Endothelial cell (in vitro differentiated cells): ENCODE measurements around the gene LMO1. TPM values are rescaled to one million over a fixed set of nuclear protein-coding genes. Genes with fewer than 3 reads are reported as not detected.

Source experiments
- DNase-seq: peaks from one replicate; pipeline ENCODE4 v3.0.0; 2021; ENCODE audit warnings: low spot score
- H3K27ac Mint-ChIP-seq: one replicate; pipeline ENCODE4 v1.8.0; 2021; ENCODE audit warnings: mixed read lengths, inconsistent platforms; ENCODE audit not compliant: unreplicated experiment
- H3K27me3 Mint-ChIP-seq: one replicate; pipeline ENCODE4 v1.8.0; 2021; ENCODE audit warnings: mild to moderate bottlenecking, moderate library complexity, mixed read lengths, inconsistent platforms; ENCODE audit not compliant: unreplicated experiment
- H3K36me3 Mint-ChIP-seq: one replicate; pipeline ENCODE4 v1.8.0; 2021; ENCODE audit warnings: mild to moderate bottlenecking, low read depth, mixed read lengths, inconsistent platforms; ENCODE audit not compliant: unreplicated experiment
- H3K4me1 Mint-ChIP-seq: one replicate; pipeline ENCODE4 v1.8.0; 2021; ENCODE audit warnings: mild to moderate bottlenecking, mixed read lengths, inconsistent platforms; ENCODE audit not compliant: unreplicated experiment
- H3K4me3 Mint-ChIP-seq: one replicate; pipeline ENCODE4 v1.8.0; 2021; ENCODE audit warnings: mild to moderate bottlenecking, mixed read lengths, inconsistent platforms; ENCODE audit not compliant: unreplicated experiment
- H3K9me3 Mint-ChIP-seq: one replicate; pipeline ENCODE4 v1.8.0; 2021; ENCODE audit warnings: mixed read lengths, inconsistent platforms; ENCODE audit not compliant: unreplicated experiment
- total RNA-seq: library from RNA; stranded (reverse); fragmentation: NEBNext Ultra II Directional; extraction: Animal tissue kit (Norgen Biotek cat#: 25700); gene quantifications from one replicate; pipeline ENCODE4 v1.2.1, GENCODE V29; 2021; ENCODE audit not compliant: unreplicated experiment
- TF ChIP-seq, protein P1 (sequence below): fragments of 200-600 bp; sonication (generic); IDR thresholded peaks from one replicate; pipeline ENCODE4 v1.5.0; 2021; ENCODE audit warnings: antibody characterized with exemption; ENCODE audit not compliant: unreplicated experiment

The LMO1 gene
- total RNA-seq, 1 donor from 2014 or later: not detected

DNA sequence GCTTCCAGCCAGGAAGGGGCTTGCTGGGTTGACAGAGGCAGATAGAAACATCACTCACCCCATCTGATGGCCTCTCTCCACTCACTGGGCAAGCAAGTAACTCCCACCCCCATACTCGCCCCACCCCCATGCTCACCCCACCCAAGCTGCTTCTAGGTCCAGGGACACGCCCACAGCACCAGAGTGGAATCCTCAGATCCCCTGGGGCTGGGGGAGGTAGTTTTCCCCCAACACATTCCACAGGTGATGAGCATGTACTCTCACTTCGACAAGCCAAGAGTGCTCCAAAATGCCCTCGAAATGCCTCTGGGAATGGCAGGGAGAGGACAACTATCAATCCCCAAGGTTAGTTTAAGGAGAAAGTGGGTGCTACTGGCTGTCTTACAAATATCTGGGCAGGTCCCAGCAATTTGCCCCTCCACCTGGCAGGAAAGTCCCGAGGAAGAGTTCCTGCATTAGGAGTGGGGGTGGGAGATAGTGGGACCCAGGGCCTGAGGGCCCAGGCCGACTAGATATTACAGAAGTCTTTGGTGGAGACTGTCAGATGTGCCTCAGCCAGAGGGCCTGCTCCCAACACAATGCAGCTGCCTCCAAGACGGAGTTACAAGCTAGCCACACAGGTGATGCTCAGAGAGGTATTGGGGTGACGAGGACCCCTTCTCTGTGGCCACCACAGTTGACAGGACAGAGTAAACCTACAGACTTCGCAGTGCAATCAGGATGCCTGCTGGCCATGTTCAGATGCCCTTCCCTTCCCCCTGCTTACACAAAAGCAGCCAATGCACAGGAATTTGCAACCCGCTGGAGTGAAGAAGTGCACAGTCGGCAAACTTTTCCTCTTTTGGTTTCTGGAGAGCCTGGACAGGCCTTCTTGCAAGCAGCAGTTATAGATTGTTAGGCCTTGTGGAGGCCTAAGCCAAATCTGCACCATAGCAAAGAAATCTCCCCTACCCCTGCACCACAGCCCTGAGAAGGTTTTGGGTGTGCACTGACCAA lies 2.9 kb upstream of the LMO1 start:
- no peak overlapping the region for H3K4me3 Mint-ChIP-seq
- peaks cover 11% of the 10 kb centered on the region for H3K4me1 Mint-ChIP-seq
- TF ChIP-seq, protein P1, sequence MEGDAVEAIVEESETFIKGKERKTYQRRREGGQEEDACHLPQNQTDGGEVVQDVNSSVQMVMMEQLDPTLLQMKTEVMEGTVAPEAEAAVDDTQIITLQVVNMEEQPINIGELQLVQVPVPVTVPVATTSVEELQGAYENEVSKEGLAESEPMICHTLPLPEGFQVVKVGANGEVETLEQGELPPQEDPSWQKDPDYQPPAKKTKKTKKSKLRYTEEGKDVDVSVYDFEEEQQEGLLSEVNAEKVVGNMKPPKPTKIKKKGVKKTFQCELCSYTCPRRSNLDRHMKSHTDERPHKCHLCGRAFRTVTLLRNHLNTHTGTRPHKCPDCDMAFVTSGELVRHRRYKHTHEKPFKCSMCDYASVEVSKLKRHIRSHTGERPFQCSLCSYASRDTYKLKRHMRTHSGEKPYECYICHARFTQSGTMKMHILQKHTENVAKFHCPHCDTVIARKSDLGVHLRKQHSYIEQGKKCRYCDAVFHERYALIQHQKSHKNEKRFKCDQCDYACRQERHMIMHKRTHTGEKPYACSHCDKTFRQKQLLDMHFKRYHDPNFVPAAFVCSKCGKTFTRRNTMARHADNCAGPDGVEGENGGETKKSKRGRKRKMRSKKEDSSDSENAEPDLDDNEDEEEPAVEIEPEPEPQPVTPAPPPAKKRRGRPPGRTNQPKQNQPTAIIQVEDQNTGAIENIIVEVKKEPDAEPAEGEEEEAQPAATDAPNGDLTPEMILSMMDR: no peak
- peaks cover 25% of the 10 kb centered on the region for H3K27me3 Mint-ChIP-seq
- H3K27ac Mint-ChIP-seq: no peak overlapping the region
- no peaks in the 10 kb centered on the region for H3K9me3 Mint-ChIP-seq
- DNase-seq: no peak
- H3K36me3 Mint-ChIP-seq: peaks cover 4% of the 10 kb centered on the region

DNA sequence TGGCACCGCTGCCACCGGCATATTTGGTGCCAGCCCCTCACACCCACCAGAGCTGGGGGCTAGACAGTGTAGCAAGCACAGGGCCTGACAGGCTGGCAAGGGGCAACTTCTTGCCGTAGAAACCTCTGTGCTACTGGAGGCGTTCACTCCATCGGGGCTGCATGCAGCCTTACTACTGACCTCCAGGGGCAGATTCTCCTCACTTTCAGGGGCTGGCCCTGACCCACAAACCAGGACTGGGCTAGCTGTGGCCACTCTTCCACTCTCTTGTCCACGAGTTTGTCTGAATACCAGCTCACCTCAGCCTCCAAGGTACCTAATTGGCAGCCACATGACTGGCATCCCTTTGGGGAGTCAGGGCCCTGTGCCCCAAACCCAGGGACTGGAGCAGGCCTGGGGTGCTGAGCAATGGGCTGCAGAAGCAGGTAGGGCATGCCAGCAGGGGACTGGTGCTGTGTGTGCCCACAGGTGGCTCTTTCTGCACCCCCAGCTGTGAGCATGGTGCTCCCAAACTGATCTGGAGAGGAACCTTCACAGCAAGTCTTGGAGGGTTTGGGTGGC lies 2.1 kb upstream of the LMO1 start:
- H3K4me3 Mint-ChIP-seq: no peak overlapping the region

DNA sequence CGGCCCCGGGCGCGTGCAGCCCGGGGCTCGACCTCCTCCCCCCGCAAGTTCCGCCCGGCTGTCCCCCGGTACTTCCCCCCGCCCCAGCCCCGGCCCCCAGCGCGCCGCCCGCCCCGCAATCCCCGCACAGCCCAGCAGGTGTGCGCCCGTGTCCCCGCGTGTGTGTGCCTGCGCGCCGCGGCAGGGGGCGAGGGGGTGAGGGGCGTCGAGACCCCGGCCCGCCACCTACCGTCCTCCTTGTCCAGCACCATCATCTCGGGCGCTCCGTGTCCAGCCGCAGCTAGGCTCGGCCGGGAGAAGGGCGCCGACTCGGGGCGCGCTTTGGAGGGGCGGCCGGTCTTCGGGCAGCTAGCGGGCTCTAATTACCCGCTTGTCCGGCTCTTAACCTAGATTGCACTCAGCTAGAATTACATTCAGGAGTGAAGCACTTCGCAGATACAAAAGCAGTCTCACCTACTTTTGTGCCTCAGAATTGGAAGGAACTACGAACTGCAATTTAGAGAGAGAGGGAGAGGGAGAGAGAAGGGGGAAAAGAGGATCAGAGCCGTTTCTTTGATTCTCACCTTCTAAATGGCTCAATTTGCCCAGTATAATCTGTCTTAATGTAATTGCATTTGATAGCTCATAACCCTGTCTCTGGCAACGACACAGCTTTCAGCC lies 439 bp downstream of the LMO1 start:
- Mint-ChIP-seq H3K9me3 (no peaks in the 10 kb centered on the region), H3K36me3 (peaks cover 4% of the 10 kb centered on the region), H3K27me3 (peaks cover 24% of the 10 kb centered on the region), H3K4me1 (peaks cover 13% of the 10 kb centered on the region), H3K27ac (no peak overlapping the region), H3K4me3 (peak overlapping the region; percentile 28)
- TF ChIP-seq, protein P1: no peak
- DNase-seq: peak; percentile 23

More for the DNA sequence above, 2.1 kb upstream of the LMO1 start:
- DNase-seq: peak; percentile 32
- no peaks in the 10 kb centered on the region for H3K9me3 Mint-ChIP-seq
- peaks cover 29% of the 10 kb centered on the region for H3K27me3 Mint-ChIP-seq
- H3K27ac Mint-ChIP-seq: no peak overlapping the region
- TF ChIP-seq, protein P1: peak; percentile 38
- peaks cover 4% of the 10 kb centered on the region for H3K36me3 Mint-ChIP-seq
- H3K4me1 Mint-ChIP-seq: peaks cover 11% of the 10 kb centered on the region

DNA sequence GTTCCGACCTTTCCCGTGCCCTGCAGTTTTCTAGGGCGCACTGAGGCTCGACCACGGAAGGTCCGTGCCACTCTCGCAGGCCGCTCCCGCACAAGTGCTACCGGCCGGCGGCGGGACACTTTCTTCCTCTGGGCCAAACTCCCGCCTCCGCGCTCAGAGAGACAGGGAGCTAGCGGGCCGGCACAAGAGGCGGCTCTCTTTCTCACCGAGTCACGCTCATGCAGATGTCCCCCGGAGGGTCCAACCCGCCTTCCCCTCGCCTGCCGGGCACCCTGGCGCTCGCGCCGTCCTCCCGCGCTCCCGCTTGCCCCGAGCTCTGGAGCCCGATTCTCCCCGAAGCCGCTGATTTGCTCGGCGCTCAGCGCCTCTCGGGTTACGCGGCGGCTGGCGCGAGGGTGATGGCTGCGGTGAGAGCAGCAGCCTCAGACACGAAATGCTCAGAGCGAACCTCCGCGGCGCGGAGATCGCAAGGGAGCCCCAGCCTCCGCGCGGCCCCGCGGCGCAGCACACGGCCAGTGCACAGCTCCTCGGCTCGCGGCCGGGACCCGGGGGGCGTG lies 1.0 kb downstream of the LMO1 start:
- H3K4me3 Mint-ChIP-seq: peak overlapping the region; percentile 51
- H3K27ac Mint-ChIP-seq: no peak overlapping the region
- H3K4me1 Mint-ChIP-seq: peaks cover 13% of the 10 kb centered on the region
- peaks cover 4% of the 10 kb centered on the region for H3K36me3 Mint-ChIP-seq
- H3K27me3 Mint-ChIP-seq: peaks cover 24% of the 10 kb centered on the region
- H3K9me3 Mint-ChIP-seq: no peaks in the 10 kb centered on the region
- TF ChIP-seq, protein P1: no peak
- DNase-seq: peak; percentile 54
